ENCODE results near the gene PTPRG. TPM values are rescaled to one million over a fixed set of nuclear protein-coding genes. Genes with fewer than 3 reads are reported as not detected.

Gene PTPRG
- total RNA-seq, 1 donor from 2014 or later: 80.7 TPM

GRCh38 chr3:62100282-62100989, 539.1 kb downstream of the PTPRG start:
- H3K27me3 Mint-ChIP-seq (ENCODE audit: unreplicated experiment): no peaks in the 10 kb centered on the region
- TF ChIP-seq, protein P1, sequence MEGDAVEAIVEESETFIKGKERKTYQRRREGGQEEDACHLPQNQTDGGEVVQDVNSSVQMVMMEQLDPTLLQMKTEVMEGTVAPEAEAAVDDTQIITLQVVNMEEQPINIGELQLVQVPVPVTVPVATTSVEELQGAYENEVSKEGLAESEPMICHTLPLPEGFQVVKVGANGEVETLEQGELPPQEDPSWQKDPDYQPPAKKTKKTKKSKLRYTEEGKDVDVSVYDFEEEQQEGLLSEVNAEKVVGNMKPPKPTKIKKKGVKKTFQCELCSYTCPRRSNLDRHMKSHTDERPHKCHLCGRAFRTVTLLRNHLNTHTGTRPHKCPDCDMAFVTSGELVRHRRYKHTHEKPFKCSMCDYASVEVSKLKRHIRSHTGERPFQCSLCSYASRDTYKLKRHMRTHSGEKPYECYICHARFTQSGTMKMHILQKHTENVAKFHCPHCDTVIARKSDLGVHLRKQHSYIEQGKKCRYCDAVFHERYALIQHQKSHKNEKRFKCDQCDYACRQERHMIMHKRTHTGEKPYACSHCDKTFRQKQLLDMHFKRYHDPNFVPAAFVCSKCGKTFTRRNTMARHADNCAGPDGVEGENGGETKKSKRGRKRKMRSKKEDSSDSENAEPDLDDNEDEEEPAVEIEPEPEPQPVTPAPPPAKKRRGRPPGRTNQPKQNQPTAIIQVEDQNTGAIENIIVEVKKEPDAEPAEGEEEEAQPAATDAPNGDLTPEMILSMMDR (IDR thresholded peaks at IDR 0.05; ENCODE audit: unreplicated experiment): no peak
- H3K27ac Mint-ChIP-seq (ENCODE audit: unreplicated experiment): no peak overlapping the region
- H3K4me1 Mint-ChIP-seq (ENCODE audit: unreplicated experiment): peaks cover 14% of the 10 kb centered on the region
- no peak for DNase-seq (ENCODE audit: low spot score)
- H3K36me3 Mint-ChIP-seq (ENCODE audit: low read depth, unreplicated experiment): no peaks in the 10 kb centered on the region
- no peak overlapping the region for H3K4me3 Mint-ChIP-seq (ENCODE audit: unreplicated experiment)
- no peaks in the 10 kb centered on the region for H3K9me3 Mint-ChIP-seq (ENCODE audit: unreplicated experiment)

DNA sequence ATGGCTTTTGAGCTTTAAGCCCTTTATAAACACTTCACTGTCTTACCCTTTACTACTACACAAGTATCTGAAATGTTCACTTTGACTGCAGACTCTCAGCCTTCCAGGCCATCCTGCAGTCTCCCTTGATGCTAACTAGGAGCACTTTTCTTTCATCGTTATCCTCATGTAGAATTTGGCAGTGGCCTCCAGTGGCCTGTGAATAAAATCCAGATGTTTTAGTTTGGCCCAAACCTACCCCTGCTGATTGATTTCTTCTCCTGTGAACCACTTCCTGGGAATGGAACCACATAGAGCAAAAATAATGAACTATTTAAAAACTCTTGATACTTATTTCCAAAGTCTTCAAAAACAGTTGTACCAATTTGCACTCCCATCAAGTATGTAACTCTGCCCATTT, 540.1 kb downstream of the PTPRG start:
- Mint-ChIP-seq H3K4me1 (ENCODE audit: unreplicated experiment) (peaks cover 14% of the 10 kb centered on the region), H3K9me3 (ENCODE audit: unreplicated experiment) (no peaks in the 10 kb centered on the region), H3K4me3 (ENCODE audit: unreplicated experiment) (no peak overlapping the region), H3K27ac (ENCODE audit: unreplicated experiment) (no peak overlapping the region), H3K36me3 (ENCODE audit: low read depth, unreplicated experiment) (no peaks in the 10 kb centered on the region), H3K27me3 (ENCODE audit: unreplicated experiment) (no peaks in the 10 kb centered on the region)
- DNase-seq (ENCODE audit: low spot score): no peak
- TF ChIP-seq, protein P1 (IDR thresholded peaks at IDR 0.05; ENCODE audit: unreplicated experiment): no peak

DNA sequence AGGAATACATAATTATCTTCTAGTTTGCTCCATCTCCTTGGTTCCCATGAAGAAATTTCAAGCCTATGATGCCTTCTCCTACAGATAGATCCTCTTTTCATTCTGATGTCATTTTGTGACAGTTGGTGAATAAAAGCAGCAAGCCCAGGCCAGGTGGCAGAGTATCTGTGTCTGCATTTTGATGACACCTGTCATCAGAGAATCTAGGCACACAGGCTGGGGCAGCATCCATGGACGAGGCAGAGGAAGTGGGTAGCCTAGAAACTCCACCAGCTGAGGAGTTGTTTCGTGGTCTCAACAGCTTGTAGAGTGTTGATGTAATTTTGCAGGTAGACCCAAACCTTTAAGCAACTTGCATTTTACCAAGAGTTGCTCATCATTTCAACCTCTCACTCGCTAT, 542.2 kb downstream of the PTPRG start:
- Mint-ChIP-seq H3K4me3 (ENCODE audit: unreplicated experiment) (no peak overlapping the region), H3K4me1 (ENCODE audit: unreplicated experiment) (peaks cover 15% of the 10 kb centered on the region), H3K36me3 (ENCODE audit: low read depth, unreplicated experiment) (peaks cover 4% of the 10 kb centered on the region), H3K27me3 (ENCODE audit: unreplicated experiment) (peaks cover under 1% of the 10 kb centered on the region), H3K27ac (ENCODE audit: unreplicated experiment) (no peak overlapping the region), H3K9me3 (ENCODE audit: unreplicated experiment) (no peaks in the 10 kb centered on the region)
- TF ChIP-seq, protein P1 (IDR thresholded peaks at IDR 0.05; ENCODE audit: unreplicated experiment): no peak
- DNase-seq (ENCODE audit: low spot score): no peak

- no peak overlapping the region for H3K27ac Mint-ChIP-seq (ENCODE audit: unreplicated experiment)
- H3K4me1 Mint-ChIP-seq (ENCODE audit: unreplicated experiment): peaks cover 9% of the 10 kb centered on the region
- peaks cover 2% of the 10 kb centered on the region for H3K27me3 Mint-ChIP-seq (ENCODE audit: unreplicated experiment)
- peaks cover 12% of the 10 kb centered on the region for H3K36me3 Mint-ChIP-seq (ENCODE audit: low read depth, unreplicated experiment)
- DNase-seq (ENCODE audit: low spot score): no peak
- TF ChIP-seq, protein P1 (IDR thresholded peaks at IDR 0.05; ENCODE audit: unreplicated experiment): no peak
- no peak overlapping the region for H3K4me3 Mint-ChIP-seq (ENCODE audit: unreplicated experiment)
- H3K9me3 Mint-ChIP-seq (ENCODE audit: unreplicated experiment): no peaks in the 10 kb centered on the region
Observed at GRCh38 chr3:62109534-62109933, 548.2 kb downstream of the PTPRG start.

DNA sequence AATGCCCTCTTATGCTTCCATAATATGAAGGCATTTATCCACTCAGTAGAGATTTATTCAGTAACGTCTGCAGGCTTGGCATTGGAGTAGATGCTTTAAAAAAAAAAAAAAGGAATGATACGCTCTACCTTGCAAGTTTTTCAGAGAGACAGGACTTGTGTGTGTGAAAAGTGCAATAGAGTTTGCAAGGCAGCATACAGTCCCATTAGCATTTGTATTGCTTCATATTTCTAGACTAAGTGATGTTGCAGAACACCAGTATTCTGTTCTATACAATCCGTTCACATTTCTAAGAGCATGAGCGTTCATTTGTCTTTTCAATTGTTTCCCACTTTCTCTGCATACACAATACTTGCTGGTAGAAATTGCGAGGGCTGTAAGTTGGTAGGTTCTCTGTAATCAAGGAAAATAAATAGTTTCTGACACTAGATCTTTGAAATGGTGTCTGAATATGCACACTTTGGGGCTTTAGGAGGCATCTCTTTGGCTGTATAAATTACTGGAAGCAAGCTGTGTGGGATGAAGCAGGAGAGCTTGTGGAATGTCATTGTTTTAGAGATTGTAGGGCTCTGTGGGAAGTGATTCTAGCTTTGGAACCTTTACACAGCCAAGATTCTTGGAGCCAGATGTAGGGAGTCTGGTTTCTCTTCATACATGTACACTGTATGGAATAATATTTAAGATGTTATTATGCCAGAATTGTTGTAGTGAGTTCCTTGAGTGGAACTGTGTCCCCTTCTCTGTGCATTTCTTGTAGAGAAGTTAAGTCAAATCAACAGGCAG, 549.3 kb downstream of the PTPRG start:
- no peak for DNase-seq (ENCODE audit: low spot score)
- peak overlapping the region; percentile 68 for H3K27ac Mint-ChIP-seq (ENCODE audit: unreplicated experiment)
- peaks cover 2% of the 10 kb centered on the region for H3K27me3 Mint-ChIP-seq (ENCODE audit: unreplicated experiment)
- no peak overlapping the region for H3K4me3 Mint-ChIP-seq (ENCODE audit: unreplicated experiment)
- H3K36me3 Mint-ChIP-seq (ENCODE audit: low read depth, unreplicated experiment): peaks cover 12% of the 10 kb centered on the region
- H3K4me1 Mint-ChIP-seq (ENCODE audit: unreplicated experiment): peaks cover 9% of the 10 kb centered on the region
- TF ChIP-seq, protein P1 (IDR thresholded peaks at IDR 0.05; ENCODE audit: unreplicated experiment): no peak
- no peaks in the 10 kb centered on the region for H3K9me3 Mint-ChIP-seq (ENCODE audit: unreplicated experiment)

Data from endothelial cell (in vitro differentiated cells).